GM18511 (cell line): Measurements from ENCODE around the gene ZNF668.
"Not testable (repeated sequence)": the region's sequence is repeated elsewhere in the genome, so short reads cannot be mapped to it uniquely, and the experiment has no call there.

Source experiments
- ATAC-seq: cut with Tn5 transposase; IDR thresholded peaks from one replicate; pipeline ENCODE4 v1.9.1; 2021; ENCODE audit warnings: mild to moderate bottlenecking, moderate library complexity; ENCODE audit not compliant: unreplicated experiment

ZNF668 gene

GRCh38 chr16:31016018-31016417, 58.0 kb downstream of the ZNF668 start:
- no peak for ATAC-seq

- not testable (repeated sequence) for ATAC-seq
These were observed 60.7 kb downstream of the ZNF668 start for GRCh38 chr16:31013292-31013691.

- ATAC-seq, result not testable (repeated sequence)
These were observed 62.2 kb downstream of the ZNF668 start for GRCh38 chr16:31011815-31012214.
